Measurements from ENCODE around the gene STK10. TPM values are rescaled to one million over a fixed set of nuclear protein-coding genes. Genes with fewer than 3 reads are reported as not detected.
A peak's percentile ranks its signal among the peaks of the same experiment; 100 is the strongest.
"Not testable (repeated sequence)": the region's sequence is repeated elsewhere in the genome, so short reads cannot be mapped to it uniquely, and the experiment has no call there.

STK10 gene
- polyA plus RNA-seq, 1 experiment: 14.3 TPM

GRCh38 chr5:172162987-172163343 is 25.1 kb downstream of the STK10 start:
- POLR2A ChIA-PET: interaction anchor here (0.6 to 0.7 kb wide), 2 partner anchors 13 to 16 kb away, joined by 5 read pairs; no protein-coding TSS in a partner anchor
- DNase-seq (ENCODE audit: low read depth): no peak
- CTCF ChIA-PET: interaction anchor here (0.5 to 2.2 kb wide), 9 partner anchors 10 to 111 kb away, joined by 3 to 8 read pairs (median 3); partner anchors contain the start of gene STK10
- no peaks in the 10 kb centered on the region for H3K27me3 ChIP-seq (ENCODE audit: control insufficient read depth, insufficient read depth, low read length)
- no peaks in the 10 kb centered on the region for H3K36me3 ChIP-seq (ENCODE audit: control insufficient read depth, insufficient read depth, low read length)
- no peak overlapping the region for H3K4me3 ChIP-seq (ENCODE audit: low read depth, low read length)
- TF ChIP-seq CTCF (IDR thresholded peaks at IDR 0.05; ENCODE audit: insufficient read depth, low read depth, low read length): no peak

GRCh38 chr5:172162323-172162986 is 25.6 kb downstream of the STK10 start:
- ChIA-PET CTCF (interaction anchor here (0.5 to 2.2 kb wide), 7 partner anchors 10 to 111 kb away, joined by 3 to 8 read pairs (median 3); partner anchors contain the start of gene STK10), POLR2A (interaction anchor here (0.7 kb wide), 1 partner anchor 12 kb away, joined by 5 read pairs; no protein-coding TSS in a partner anchor)
- no peak overlapping the region for H3K4me3 ChIP-seq (ENCODE audit: low read depth, low read length)
- H3K27me3 ChIP-seq (ENCODE audit: control insufficient read depth, insufficient read depth, low read length): no peaks in the 10 kb centered on the region
- DNase-seq (ENCODE audit: low read depth): no peak
- TF ChIP-seq CTCF (IDR thresholded peaks at IDR 0.05; ENCODE audit: insufficient read depth, low read depth, low read length): peak; percentile 36
- no peaks in the 10 kb centered on the region for H3K36me3 ChIP-seq (ENCODE audit: control insufficient read depth, insufficient read depth, low read length)

GRCh38 chr5:172160506-172160905 is 27.5 kb downstream of the STK10 start:
- TF ChIP-seq CTCF (IDR thresholded peaks at IDR 0.05; ENCODE audit: insufficient read depth, low read depth, low read length): no peak

GRCh38 chr5:172159016-172159415 is 29.0 kb downstream of the STK10 start:
- POLR2A ChIA-PET: no interaction called here
- CTCF ChIA-PET: interaction anchor here (1.7 kb wide), 1 partner anchor 13 kb away, joined by 3 read pairs; no protein-coding TSS in a partner anchor
- TF ChIP-seq CTCF (IDR thresholded peaks at IDR 0.05; ENCODE audit: insufficient read depth, low read depth, low read length): no peak
- no peaks in the 10 kb centered on the region for H3K27me3 ChIP-seq (ENCODE audit: control insufficient read depth, insufficient read depth, low read length)
- no peak for DNase-seq (ENCODE audit: low read depth)
- peaks cover 9% of the 10 kb centered on the region for H3K36me3 ChIP-seq (ENCODE audit: control insufficient read depth, insufficient read depth, low read length)
- no peak overlapping the region for H3K4me3 ChIP-seq (ENCODE audit: low read depth, low read length)

More at GRCh38 chr5:172160506-172160905, 27.5 kb downstream of the STK10 start:
- ChIA-PET POLR2A (no interaction called here), CTCF (no interaction called here)
- DNase-seq (ENCODE audit: low read depth): no peak
- Histone ChIP-seq H3K4me3 (ENCODE audit: low read depth, low read length) (no peak overlapping the region), H3K27me3 (ENCODE audit: control insufficient read depth, insufficient read depth, low read length) (no peaks in the 10 kb centered on the region), H3K36me3 (ENCODE audit: control insufficient read depth, insufficient read depth, low read length) (peaks cover 4% of the 10 kb centered on the region)

- ChIA-PET POLR2A (no interaction called here), CTCF (interaction anchor here (1.1 kb wide), 1 partner anchor 30 kb away, joined by 5 read pairs; no protein-coding TSS in a partner anchor)
- Histone ChIP-seq H3K4me3 (ENCODE audit: low read depth, low read length) (no peak overlapping the region), H3K27me3 (ENCODE audit: control insufficient read depth, insufficient read depth, low read length) (no peaks in the 10 kb centered on the region), H3K36me3 (ENCODE audit: control insufficient read depth, insufficient read depth, low read length) (peaks cover 13% of the 10 kb centered on the region)
- TF ChIP-seq CTCF (IDR thresholded peaks at IDR 0.05; ENCODE audit: insufficient read depth, low read depth, low read length): no peak
- DNase-seq (ENCODE audit: low read depth): no peak
Observed at GRCh38 chr5:172156541-172156994, 31.5 kb downstream of the STK10 start.

DNA sequence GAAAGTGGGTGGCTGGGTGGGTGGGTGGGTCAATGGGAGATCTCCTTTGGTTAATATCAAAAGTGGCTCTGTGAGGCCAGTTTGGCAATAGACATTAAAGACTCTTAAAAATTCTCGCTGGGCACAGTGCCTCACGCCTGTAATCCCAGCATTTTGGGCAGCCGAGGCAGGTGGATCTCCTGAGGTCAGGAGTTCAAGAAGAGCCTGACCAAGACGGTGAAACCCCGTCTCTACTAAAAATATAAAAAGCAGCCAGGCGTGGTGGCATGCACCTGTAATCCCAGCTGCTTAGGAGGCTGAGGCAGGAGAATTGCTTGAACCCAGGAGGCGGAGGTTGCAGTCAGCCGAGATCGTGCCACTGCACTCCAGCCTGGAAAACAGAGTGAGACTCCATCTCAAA is 32.9 kb downstream of the STK10 start:
- CTCF ChIA-PET: interaction anchor here (1.1 kb wide), 1 partner anchor 138 kb away, joined by 3 read pairs; no protein-coding TSS in a partner anchor
- DNase-seq (ENCODE audit: low read depth); POLR2A ChIA-PET; H3K4me3 ChIP-seq (ENCODE audit: low read depth, low read length); H3K27me3 ChIP-seq (ENCODE audit: control insufficient read depth, insufficient read depth, low read length): not testable (repeated sequence)
- peaks cover 13% of the 10 kb centered on the region for H3K36me3 ChIP-seq (ENCODE audit: control insufficient read depth, insufficient read depth, low read length)

All from BJ (cell line).